IPS-18a (cell line): ENCODE measurements around the gene RDH13.
"Not testable (repeated sequence)": the region's sequence is repeated elsewhere in the genome, so short reads cannot be mapped to it uniquely, and the experiment has no call there.

Experiments
- H3K27ac ChIP-seq: one replicate; pipeline ENCODE4 v1.5.1; 2013; ENCODE audit warnings: low read length
- H3K27me3 ChIP-seq: one replicate; pipeline ENCODE4 v1.6.1; 2013; ENCODE audit warnings: mild to moderate bottlenecking, low read length; ENCODE audit not compliant: control insufficient read depth, insufficient read depth
- H3K36me3 ChIP-seq: one replicate; pipeline ENCODE4 v1.6.1; 2013; ENCODE audit warnings: low read depth, low read length; ENCODE audit not compliant: control insufficient read depth
- H3K4me1 ChIP-seq: one replicate; pipeline ENCODE4 v1.6.1; 2013; ENCODE audit warnings: low read depth, low read length; ENCODE audit not compliant: control insufficient read depth
- H3K4me3 ChIP-seq: one replicate; pipeline ENCODE4 v1.5.1; 2013; ENCODE audit warnings: low read length
- H3K9ac ChIP-seq: one replicate; pipeline ENCODE4 v1.6.1; 2013; ENCODE audit warnings: mild to moderate bottlenecking, low read length, moderate library complexity
- H3K9me3 ChIP-seq: one replicate; pipeline ENCODE4 v1.6.1; 2013; ENCODE audit warnings: low read depth, low read length; ENCODE audit not compliant: control insufficient read depth

The RDH13 gene

GRCh38 chr19:55047951-55048350 is 15.0 kb downstream of the RDH13 start:
- Histone ChIP-seq H3K9me3 (no peaks in the 10 kb centered on the region), H3K27ac (no peak overlapping the region), H3K36me3 (peaks cover 54% of the 10 kb centered on the region), H3K4me1 (no peaks in the 10 kb centered on the region), H3K9ac (no peak overlapping the region), H3K4me3 (no peak overlapping the region), H3K27me3 (no peaks in the 10 kb centered on the region)

GRCh38 chr19:55046975-55047622 is 15.8 kb downstream of the RDH13 start:
- Histone ChIP-seq H3K9ac (no peak overlapping the region), H3K4me3 (no peak overlapping the region), H3K9me3 (no peaks in the 10 kb centered on the region), H3K36me3 (peaks cover 54% of the 10 kb centered on the region), H3K27me3 (no peaks in the 10 kb centered on the region), H3K4me1 (no peaks in the 10 kb centered on the region), H3K27ac (no peak overlapping the region)

- Histone ChIP-seq H3K36me3 (peaks cover 45% of the 10 kb centered on the region), H3K9me3 (no peaks in the 10 kb centered on the region), H3K27ac (no peak overlapping the region)
Measured at GRCh38 chr19:55044771-55045716, 17.9 kb downstream of the RDH13 start.

GRCh38 chr19:55044286-55044685 is 18.7 kb downstream of the RDH13 start:
- Histone ChIP-seq H3K4me1 (no peaks in the 10 kb centered on the region), H3K27ac (no peak overlapping the region), H3K36me3 (peaks cover 45% of the 10 kb centered on the region), H3K27me3 (no peaks in the 10 kb centered on the region), H3K4me3 (no peak overlapping the region), H3K9ac (no peak overlapping the region), H3K9me3 (no peaks in the 10 kb centered on the region)

More at GRCh38 chr19:55044771-55045716, 17.9 kb downstream of the RDH13 start:
- Histone ChIP-seq H3K9ac (no peak overlapping the region), H3K4me3 (no peak overlapping the region), H3K4me1 (no peaks in the 10 kb centered on the region), H3K27me3 (no peaks in the 10 kb centered on the region)

DNA sequence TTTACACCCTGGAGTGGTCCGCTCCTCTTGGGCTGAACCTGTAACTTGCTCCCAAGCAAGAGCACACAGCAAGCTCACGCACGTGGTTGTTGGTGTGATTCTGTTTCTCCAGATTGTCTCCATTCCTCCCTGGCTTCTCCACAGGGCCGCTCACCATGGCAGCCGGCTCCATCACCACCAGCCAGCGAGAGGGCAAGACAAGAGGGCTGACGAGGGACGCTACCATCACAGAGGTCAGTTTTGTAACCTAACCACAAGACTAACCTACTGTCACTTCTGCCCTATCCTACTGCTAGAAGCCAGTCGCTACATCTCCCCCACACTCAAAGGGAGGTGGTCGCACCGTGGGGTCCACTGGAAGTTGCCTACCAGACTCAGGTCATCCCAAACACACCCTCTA is 20.3 kb downstream of the RDH13 start:
- no peaks in the 10 kb centered on the region for H3K27me3 ChIP-seq
- H3K36me3 ChIP-seq, result peaks cover 33% of the 10 kb centered on the region
- H3K9me3 ChIP-seq, result no peaks in the 10 kb centered on the region
- H3K9ac ChIP-seq, result no peak overlapping the region
- H3K4me3 ChIP-seq, result no peak overlapping the region
- no peaks in the 10 kb centered on the region for H3K4me1 ChIP-seq
- H3K27ac ChIP-seq, result no peak overlapping the region

DNA sequence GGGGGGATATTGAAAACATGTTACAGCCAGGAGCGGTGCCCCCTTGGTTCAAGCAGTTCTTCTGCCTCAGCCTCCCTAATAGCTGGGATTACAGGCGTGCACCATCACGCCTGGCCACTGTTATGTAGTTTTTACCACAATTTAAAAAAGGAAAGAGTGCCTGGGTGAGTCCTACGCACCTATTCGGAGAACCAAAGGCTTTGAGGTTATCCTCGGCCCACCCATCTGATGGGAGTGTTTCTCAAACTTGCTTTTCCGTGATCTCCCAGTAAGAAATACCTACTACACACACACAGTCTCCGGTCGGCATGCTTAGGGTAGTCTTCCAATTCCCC is 20.6 kb downstream of the RDH13 start:
- H3K27ac ChIP-seq, result no peak overlapping the region
- peaks cover 30% of the 10 kb centered on the region for H3K36me3 ChIP-seq
- H3K9ac ChIP-seq, result no peak overlapping the region
- no peaks in the 10 kb centered on the region for H3K9me3 ChIP-seq
- H3K4me1 ChIP-seq, result no peaks in the 10 kb centered on the region
- no peaks in the 10 kb centered on the region for H3K27me3 ChIP-seq
- H3K4me3 ChIP-seq, result no peak overlapping the region

DNA sequence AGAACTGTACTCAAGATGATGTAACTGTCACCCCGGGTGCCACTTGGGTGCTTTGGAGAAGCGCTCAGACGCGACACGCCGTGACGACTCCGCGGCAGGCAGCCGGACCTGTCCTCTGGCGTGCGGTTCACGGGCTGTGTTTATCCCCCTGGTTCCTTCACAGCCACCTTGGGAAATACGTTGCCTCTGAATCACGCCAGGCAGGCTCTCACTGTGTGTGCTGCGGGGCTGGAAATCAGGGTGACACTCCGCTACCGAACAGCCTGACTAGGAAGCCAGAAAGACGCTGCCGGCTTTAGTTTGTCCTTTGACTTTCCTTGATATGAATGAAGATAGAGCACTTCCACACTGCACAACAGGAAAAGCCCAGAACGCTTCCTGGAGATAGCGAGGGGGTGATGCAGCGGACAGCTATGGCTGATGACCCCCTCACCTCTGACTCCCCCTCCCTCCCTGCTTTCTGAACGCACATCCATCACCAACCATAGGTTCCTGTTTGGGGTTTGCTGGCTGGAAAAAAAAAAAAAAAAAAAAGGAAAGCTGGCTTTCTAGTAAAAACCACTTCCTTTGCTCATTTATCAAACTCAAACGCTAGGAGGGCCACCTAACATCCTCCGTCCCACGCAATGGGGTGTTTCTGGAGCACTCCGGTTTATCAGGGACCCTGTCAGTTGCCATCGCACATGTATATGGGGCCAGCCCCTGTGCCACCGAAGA is 21.2 kb downstream of the RDH13 start:
- Histone ChIP-seq H3K4me3 (no peak overlapping the region), H3K4me1 (no peaks in the 10 kb centered on the region), H3K9me3 (no peaks in the 10 kb centered on the region), H3K27me3 (no peaks in the 10 kb centered on the region), H3K36me3 (peaks cover 24% of the 10 kb centered on the region), H3K9ac (no peak overlapping the region), H3K27ac (no peak overlapping the region)

GRCh38 chr19:55041244-55041626 is 21.7 kb downstream of the RDH13 start:
- Histone ChIP-seq H3K4me3 (no peak overlapping the region), H3K4me1 (no peaks in the 10 kb centered on the region), H3K9ac (no peak overlapping the region), H3K36me3 (peaks cover 19% of the 10 kb centered on the region), H3K27ac (no peak overlapping the region), H3K9me3 (no peaks in the 10 kb centered on the region), H3K27me3 (no peaks in the 10 kb centered on the region)

GRCh38 chr19:55040654-55041053 is 22.3 kb downstream of the RDH13 start:
- not testable (repeated sequence) for H3K4me3 ChIP-seq, H3K27me3 ChIP-seq, H3K4me1 ChIP-seq, H3K27ac ChIP-seq, H3K9ac ChIP-seq, H3K9me3 ChIP-seq
- peaks cover 18% of the 10 kb centered on the region for H3K36me3 ChIP-seq

DNA sequence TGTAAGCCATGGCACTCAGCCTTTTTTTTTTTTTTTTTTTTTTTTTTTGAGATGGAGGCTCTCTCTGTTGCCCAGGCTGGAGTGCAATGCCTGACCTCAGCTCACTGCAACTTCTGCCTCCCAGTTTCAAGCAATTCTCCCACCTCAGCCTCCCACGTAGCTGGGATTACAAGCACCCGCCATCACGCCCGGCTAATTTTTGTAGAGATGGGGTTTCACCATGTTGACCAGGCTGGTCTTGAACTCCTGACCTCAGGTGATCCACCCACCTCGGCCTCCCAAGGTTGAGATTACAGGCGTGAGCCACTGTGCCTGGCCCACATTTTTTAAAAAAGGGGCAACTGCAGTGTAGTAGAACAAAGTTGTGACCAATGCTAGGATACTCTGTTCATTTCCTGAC is 25.3 kb downstream of the RDH13 start:
- not testable (repeated sequence) for H3K27ac ChIP-seq, H3K4me1 ChIP-seq, H3K9ac ChIP-seq, H3K27me3 ChIP-seq, H3K36me3 ChIP-seq, H3K9me3 ChIP-seq, H3K4me3 ChIP-seq

DNA sequence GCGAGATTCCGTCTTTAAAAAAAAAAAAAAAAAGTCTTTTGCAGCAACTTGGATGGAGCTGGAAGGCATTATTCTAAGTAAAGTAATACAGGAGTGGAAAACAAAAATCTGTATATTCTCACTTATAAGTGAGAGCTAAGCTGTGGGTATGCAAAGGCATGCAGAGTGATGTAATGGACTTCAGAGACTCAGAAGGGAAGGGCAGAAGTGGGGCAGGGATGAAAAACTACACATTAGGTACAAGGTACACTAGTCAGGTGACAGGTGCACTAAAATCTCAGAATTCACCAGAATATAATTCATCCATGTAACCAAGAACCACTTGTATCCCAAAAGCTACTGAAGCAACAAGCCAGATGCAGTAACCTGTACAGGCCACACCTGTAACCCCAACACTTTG is 26.9 kb downstream of the RDH13 start:
- no peaks in the 10 kb centered on the region for H3K36me3 ChIP-seq
- no peaks in the 10 kb centered on the region for H3K27me3 ChIP-seq
- H3K9ac ChIP-seq, result no peak overlapping the region
- no peaks in the 10 kb centered on the region for H3K4me1 ChIP-seq
- no peaks in the 10 kb centered on the region for H3K9me3 ChIP-seq
- no peak overlapping the region for H3K27ac ChIP-seq
- H3K4me3 ChIP-seq, result no peak overlapping the region
